Measurements from ENCODE around the gene BCAM.
"Not testable (repeated sequence)": the region's sequence is repeated elsewhere in the genome, so short reads cannot be mapped to it uniquely, and the experiment has no call there.

BCAM gene

GRCh38 chr19:44767295-44768180, 41.4 kb upstream of the BCAM start:
- Mint-ChIP-seq H3K4me1 (peaks cover 12% of the 10 kb centered on the region), H3K27me3 (ENCODE audit: low read depth) (peaks cover 6% of the 10 kb centered on the region), H3K9me3 (peaks cover 5% of the 10 kb centered on the region), H3K4me3 (no peak overlapping the region), H3K27ac (no peak overlapping the region), H3K36me3 (ENCODE audit: low read depth) (no peaks in the 10 kb centered on the region)
- TF ChIP-seq CTCF (IDR thresholded peaks at IDR 0.05; ENCODE audit: unreplicated experiment in 3 of 3) = no peak

GRCh38 chr19:44770550-44771257, 38.2 kb upstream of the BCAM start:
- peak; percentile 74 to 89 (median 77) for TF ChIP-seq CTCF (IDR thresholded peaks at IDR 0.05; ENCODE audit: unreplicated experiment in 3 of 3)
- Mint-ChIP-seq H3K4me3 (no peak overlapping the region), H3K4me1 (peaks cover 21% of the 10 kb centered on the region), H3K27ac (peak overlapping the region; percentile 53 to 78 (median 56)), H3K36me3 (ENCODE audit: low read depth) (no peaks in the 10 kb centered on the region), H3K9me3 (peaks cover 5% of the 10 kb centered on the region), H3K27me3 (ENCODE audit: low read depth) (peaks cover 6% of the 10 kb centered on the region)

GRCh38 chr19:44772144-44772543, 36.8 kb upstream of the BCAM start:
- not testable (repeated sequence) for H3K9me3 Mint-ChIP-seq; H3K27ac Mint-ChIP-seq; H3K36me3 Mint-ChIP-seq (ENCODE audit: low read depth); H3K4me3 Mint-ChIP-seq
- peaks cover 21% of the 10 kb centered on the region for H3K4me1 Mint-ChIP-seq
- peaks cover 11% of the 10 kb centered on the region for H3K27me3 Mint-ChIP-seq (ENCODE audit: low read depth)

DNA sequence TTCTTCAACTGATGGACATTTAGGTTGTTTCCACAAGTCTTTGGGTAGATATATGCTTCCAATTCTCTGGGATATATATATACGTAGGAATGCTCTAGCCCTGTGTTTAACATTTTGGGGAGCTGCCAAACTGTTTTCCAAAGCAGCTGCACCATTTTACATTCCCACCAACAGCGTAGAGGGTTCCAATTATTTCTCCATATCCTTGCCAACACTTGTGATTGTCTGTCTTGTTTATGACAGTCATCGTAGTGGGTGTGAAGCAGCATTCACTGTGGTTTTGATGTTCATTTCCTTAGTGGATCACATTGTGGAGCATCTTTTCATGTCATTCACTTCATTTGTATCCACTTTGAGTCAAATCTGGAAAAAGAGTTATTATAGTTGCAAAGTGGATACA, 35.9 kb upstream of the BCAM start:
- Mint-ChIP-seq H3K27me3 (ENCODE audit: low read depth) (peaks cover 13% of the 10 kb centered on the region), H3K4me3 (peak overlapping the region in 1 of 3 experiments; percentile 19), H3K36me3 (ENCODE audit: low read depth) (no peaks in the 10 kb centered on the region), H3K27ac (peak overlapping the region in 2 of 3 experiments; percentile 62 to 77), H3K4me1 (peaks cover 21% of the 10 kb centered on the region), H3K9me3 (peaks cover 5% of the 10 kb centered on the region)
- TF ChIP-seq CTCF (IDR thresholded peaks at IDR 0.05; ENCODE audit: unreplicated experiment in 3 of 3) = no peak

DNA sequence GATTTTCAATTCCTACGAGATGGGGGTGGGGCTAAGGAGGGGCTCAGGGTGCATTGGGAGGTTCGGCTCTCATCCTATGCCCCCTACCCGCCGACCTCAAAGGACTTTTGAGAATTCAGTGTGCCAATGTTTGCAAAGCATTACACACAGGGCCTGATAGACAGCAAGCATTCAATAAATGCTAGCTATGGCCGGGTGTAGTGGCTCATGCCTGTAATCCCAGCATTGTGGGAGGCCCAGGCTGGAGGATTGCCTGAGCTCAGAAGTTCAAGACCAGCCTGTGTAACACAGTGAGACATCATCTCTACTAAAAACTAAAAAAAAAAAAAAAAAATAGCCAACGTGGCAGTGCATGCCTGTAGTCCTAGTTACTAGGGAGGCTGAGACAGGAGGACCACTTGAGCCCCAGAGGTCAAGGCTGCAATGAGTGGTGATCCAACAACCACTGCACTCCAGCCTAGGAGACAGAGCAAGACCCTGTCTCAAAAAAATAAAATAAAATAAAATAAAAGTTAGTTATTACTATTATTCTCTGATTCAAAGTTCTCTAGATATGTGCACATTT, 33.1 kb upstream of the BCAM start:
- H3K4me1 Mint-ChIP-seq = peaks cover 18% of the 10 kb centered on the region
- H3K36me3 Mint-ChIP-seq (ENCODE audit: low read depth) = no peaks in the 10 kb centered on the region

More for the DNA sequence above, 33.1 kb upstream of the BCAM start:
- no peaks in the 10 kb centered on the region for H3K9me3 Mint-ChIP-seq
- H3K27ac Mint-ChIP-seq = no peak overlapping the region
- no peak for TF ChIP-seq CTCF (IDR thresholded peaks at IDR 0.05; ENCODE audit: unreplicated experiment in 3 of 3)
- peaks cover 14% of the 10 kb centered on the region for H3K27me3 Mint-ChIP-seq (ENCODE audit: low read depth)
- no peak overlapping the region for H3K4me3 Mint-ChIP-seq

All from nephron (organoid).